ENCODE data around the gene BARD1.
"Not testable (repeated sequence)": the region's sequence is repeated elsewhere in the genome, so short reads cannot be mapped to it uniquely, and the experiment has no call there.

The BARD1 gene

GRCh38 chr2:214808981-214809750 is at the start of gene BARD1:
Gene BARD1 (minus strand): TSS chr2:214809683. CDS start chr2:214809569, 114 bp downstream.
- peak; percentile 60 for DNase-seq

DNA sequence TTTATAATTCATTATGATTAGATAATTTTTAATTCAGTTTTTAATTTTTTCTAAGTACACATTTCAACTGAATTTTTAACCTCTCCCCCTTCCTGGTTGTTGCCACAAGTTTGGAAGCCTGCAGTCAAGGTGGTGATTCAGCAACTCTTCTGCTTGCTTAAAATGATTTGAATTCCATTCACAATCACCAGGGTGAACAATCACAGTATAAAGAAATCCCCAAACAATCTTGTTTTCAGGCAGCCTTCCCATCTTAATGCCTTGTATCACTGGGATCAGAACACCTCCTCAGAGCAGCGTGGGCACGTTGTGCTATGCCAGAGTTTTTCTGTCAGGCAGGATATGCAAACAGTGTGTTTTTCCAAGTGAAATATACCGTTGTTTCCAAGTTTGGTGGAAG is 46.7 kb upstream of the BARD1 start:
- DNase-seq = no peak

DNA sequence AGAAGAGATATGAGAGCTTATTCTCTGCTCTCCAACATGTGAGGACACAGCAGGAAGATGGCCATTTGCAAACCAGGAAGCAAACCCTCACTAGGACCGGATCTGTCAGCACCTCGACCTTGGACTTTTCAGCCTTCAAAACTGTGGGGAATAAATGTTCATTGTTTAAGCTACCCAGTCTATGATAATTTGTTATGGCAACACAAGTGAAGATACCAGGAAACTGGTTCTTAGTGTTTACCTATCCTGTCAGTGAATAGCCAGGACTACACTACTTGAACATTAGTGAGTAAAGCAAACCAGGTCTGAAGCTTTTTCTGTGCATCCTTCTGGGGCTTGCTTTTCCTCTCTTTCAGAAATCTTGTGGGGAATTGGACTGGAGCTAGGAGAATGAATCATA is 44.4 kb upstream of the BARD1 start:
- DNase-seq = no peak

DNA sequence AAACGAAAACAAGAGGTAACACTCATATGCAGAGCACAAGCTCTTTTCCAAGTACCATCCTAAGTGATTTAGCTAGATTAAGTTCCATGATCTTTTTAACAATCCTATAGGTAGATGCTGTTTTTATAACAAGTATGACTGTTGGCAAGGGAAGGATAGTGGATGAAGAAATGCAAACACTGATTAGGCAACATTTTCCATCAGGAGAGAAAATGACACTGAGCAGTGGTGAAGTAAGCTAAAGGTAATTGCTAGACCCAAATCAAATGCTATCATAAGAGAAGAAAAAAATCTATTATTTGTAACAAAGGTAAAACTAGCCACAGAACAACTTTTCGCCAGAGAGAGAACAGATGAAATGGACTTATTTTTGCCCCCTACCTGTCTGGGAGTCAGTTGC is 34.3 kb upstream of the BARD1 start:
- DNase-seq = no peak

DNA sequence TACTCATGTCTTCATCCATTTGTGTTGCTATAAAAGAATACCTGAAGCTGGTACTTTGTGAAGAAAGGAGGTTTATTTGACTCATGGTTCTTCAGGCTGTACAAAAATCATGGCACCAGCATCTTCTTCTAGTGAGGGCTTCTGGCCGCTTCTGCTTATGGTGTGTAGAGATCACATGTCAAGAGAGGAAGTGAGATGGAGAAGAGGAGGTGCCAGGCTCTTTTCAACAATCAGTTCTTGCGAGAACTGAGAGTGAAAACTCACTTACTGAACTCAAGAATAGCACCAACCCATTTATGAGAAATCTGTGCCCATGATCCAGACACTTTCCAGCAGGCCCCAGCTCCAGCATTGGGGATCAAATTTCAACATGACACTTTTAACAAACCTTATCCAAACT is 30.0 kb upstream of the BARD1 start:
- no peak for DNase-seq

DNA sequence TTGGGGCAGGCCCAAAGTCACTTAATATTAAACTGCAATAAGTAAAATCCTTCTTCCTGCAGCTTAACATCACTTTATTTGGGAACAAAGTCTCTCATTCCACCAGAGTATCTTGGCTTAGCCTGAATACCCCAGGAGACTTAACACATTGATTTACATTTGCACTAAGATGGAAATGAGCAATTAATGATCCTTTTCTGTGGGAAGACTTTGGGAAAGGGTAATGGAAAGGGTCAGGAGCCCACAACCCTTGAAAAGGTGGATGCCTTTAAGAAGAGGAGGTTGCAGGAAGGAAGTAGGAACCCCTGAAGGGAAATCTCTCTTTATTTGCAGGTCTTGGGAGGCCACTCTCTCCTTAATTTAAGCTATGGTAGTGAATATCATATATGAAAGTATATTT is 28.0 kb upstream of the BARD1 start:
- DNase-seq = no peak

- no peak for DNase-seq
Measured at GRCh38 chr2:214836568-214836967, 27.1 kb upstream of the BARD1 start.

GRCh38 chr2:214830794-214831346 is 21.4 kb upstream of the BARD1 start:
- DNase-seq = no peak

DNA sequence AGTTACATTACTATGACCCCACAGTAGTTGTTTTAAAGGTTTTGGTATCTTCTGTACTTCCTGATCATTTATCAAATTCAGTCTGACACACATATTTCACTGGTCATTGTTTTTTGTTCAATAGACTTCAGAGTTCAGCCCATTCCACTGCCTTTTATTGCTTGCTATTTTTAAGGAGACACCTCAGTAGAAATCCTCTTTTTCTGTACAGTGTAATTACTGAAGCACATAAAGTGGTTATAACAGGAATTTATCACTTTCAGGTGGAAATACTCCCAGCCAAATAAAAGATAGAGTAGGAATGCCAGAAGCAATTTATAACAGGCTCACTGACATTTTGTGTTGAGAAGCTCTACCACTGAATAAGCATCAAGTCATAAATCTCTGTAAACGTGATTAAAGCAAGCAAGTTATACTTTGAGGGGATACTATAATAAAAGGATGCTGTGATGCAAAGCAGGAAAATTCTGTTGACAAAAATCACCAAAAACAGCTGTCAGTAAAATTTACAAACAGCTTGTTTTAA is 6.6 kb upstream of the BARD1 start:
- DNase-seq = no peak

DNA sequence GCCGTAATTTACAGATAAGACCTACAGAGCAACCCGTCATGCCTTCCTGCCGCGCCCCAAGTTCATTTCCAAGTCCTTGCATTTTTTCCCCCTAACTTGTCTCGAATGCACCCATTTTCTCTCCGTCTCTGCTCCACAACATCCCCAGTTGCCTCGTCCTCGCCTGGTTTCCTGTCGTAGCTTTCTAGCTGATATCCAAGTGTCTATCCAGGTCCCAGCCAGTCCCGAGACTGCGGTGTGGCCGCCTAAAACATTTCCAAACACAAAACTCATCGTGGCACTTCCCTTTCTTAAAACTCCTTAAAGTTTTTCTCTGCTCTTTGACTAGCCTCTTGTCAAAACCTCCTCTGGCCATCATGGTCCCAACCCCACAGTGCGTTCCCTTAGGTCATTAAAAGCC is 1.2 kb upstream of the BARD1 start:
- no peak for DNase-seq

DNA sequence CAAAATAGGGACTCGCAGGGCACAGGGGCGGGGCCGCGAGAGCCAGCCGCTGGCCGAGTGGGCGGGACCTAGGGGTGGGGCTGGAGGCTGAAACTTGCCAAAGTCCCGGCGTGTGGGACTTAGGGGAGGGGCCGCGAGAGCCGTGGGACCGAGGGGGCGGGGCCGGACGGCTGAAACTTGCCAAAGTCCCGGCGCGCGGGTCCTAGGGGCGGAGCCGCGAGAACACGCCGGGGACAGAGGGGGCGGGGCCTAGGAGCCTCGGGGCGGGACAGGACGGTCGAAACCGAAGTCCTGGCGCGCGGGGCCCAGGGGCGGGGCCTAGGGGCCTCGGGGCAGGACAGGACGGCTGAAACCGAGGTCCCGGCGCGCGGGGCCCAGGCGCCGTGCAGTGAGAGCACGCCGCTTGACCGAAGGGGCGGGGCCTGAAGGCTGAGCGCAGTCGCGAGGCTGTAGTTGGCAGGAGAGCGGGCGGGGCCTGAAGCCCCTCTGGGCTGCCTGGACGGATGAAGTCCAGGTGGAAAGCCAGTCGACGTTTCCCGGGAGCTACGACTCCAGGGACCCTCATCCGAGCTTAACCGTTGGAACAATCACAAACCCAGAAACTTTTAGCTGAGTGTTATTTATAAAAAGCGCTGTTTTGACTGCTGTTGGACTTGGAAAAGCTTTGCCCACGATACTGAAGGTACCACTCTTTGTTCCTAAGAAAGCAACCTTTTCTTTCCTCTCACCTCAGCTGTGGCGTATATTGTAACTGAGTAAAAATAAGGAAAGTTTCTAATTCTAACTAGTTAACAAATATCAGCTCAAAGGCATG is 475 bp upstream of the BARD1 start:
- DNase-seq = peak; percentile 98

GRCh38 chr2:214807653-214808052 is 1.8 kb downstream of the BARD1 start:
- DNase-seq = no peak

DNA sequence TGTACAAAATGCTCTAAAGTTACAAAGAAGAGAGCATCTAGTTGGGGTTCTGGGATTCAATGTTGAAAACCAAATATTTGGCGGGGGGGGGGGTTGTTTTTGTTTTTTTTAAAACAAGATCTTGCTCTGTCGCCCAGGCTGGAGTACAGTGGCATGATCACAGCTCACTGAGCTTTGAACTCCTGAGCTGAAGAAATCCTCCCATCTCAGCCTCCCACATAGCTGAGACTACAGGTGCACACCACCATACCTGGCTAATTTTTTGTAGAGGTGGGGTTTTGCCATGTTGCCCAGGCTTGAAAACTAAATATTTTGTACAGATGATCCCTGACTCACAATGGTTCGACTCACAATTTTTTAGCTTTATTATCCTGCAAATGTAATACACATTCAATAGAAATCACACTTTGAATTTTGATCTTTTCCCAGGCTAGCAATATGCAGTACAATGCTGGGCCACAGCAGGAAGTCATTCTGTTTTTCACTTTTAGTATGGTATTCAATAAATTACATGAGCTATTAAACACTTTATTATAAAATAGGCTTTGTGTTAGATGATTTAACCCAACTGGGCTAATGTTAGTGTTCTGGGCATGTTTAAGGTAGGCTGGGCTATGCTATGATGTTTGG is 7.6 kb downstream of the BARD1 start:
- DNase-seq = no peak

GRCh38 chr2:214801068-214801467 is 8.4 kb downstream of the BARD1 start:
- no peak for DNase-seq

GRCh38 chr2:214800180-214800579 is 9.3 kb downstream of the BARD1 start:
- no peak for DNase-seq

DNA sequence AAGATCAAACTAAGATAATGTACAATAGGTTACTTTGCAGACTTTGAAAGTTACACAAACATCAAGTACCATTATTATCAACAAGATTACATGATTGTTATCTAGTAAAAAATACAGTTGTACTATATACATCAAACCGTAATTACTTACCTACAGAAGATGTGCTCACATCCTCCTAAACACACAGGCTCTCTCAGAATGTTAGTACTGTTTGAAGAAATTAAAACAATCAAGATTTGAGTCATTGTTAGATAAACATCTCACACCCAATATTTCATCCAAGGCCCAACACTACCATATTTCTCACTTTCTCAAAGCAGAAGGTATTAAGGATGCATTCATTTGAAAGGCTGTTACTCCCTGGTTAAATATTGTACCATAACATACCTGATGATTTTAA is 12.6 kb downstream of the BARD1 start:
- no peak for DNase-seq

DNA sequence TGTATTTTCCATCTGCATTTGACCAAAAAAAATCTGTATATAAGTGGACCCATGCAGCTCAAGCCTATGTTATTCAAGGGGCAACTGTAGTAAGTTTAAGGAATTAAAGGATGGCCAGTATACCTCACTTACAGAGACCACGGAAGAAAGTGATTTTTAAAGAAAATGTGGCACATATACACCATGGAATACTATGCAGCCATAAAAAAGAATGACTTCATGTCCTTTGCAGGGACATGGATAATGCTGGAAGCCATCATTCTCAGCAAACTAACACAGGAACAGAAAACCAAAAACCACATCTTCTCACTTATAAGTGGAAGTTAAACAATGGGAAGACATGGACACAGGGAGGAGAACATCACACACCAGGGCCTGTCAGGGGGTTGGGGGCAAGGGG is 26.3 kb downstream of the BARD1 start:
- DNase-seq = not testable (repeated sequence)

GRCh38 chr2:214782671-214783070 is 26.8 kb downstream of the BARD1 start:
- DNase-seq = no peak

DNA sequence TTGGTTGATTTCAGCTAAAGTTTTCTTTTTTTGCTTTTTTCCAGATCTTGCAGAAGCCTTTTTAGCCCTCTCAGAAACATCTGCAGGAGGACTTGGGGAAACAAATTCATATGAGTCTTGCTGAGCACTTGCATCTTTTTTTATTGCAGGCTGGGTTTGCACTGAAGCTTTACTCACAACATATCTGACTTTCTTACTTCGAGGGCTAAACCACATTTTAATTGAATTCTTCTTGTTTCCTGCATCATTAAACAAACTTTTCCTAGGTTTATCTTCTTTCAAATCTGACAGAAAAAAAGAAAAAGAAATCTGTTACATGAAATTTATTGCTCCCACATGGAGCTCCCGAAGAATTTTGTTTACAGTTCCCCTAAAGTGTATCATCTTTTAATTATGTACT is 28.3 kb downstream of the BARD1 start:
- DNase-seq = no peak

GRCh38 chr2:214775971-214776370 is 33.5 kb downstream of the BARD1 start:
- no peak for DNase-seq

DNA sequence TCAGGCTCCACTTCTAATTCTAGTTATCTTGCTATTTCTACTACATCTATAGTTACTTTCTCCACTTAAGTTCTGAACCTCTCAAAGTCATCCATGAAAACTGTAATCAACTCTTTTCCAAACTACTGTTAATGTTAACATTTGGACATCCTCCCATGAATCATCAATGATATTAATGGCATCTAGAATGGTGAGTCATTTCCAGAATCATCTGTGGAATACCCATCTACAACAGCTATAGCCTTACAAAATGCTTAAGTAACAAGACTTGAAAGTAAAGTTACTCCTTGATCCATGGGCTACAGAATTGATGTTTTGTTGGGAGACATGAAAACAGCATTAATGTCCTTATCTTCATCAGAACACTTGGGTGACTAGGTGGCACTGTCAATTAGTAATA is 35.4 kb downstream of the BARD1 start:
- no peak for DNase-seq

DNA sequence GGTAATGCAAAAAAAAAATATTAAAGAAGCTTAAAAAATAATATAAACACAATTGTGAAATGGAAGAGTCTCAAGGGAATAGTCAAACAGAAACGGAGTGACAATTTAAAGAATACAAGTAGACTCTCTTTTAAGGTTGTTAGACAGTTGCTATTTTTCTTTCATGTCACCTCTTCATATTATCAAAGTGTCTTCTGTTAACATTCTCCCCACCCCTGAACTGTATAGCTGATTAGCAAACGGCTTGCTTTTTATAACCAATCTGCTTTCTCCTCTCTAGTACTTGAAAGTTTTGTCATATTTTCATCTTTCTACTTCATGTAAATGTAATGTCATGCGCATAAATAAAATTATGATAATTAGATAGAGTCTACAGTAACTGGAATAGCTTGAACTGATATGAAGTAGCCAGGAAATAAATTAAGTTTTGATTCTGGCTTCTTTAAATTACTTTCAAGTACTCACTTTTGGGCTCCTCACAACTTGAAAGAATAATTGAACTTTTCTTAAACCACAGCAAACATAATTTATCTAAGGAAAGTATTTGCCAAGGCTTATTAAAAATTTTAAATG is 37.0 kb downstream of the BARD1 start:
- no peak for DNase-seq

GRCh38 chr2:214765180-214765579 is 44.3 kb downstream of the BARD1 start:
- DNase-seq = no peak

All from CD4-positive, alpha-beta T cell treated with Interleukin-15 for 1 hour (primary cell).